Measurements from ENCODE around the gene ADIPOR2. TPM values are rescaled to one million over a fixed set of nuclear protein-coding genes. Genes with fewer than 3 reads are reported as not detected.

Gene ADIPOR2
- total and polyA plus RNA-seq, 2 donors (not counting 1 experiment from before 2014, with no cell fraction given), result 9.2 to 35.9 TPM

GRCh38 chr12:1808798-1809480 is 118.1 kb downstream of the ADIPOR2 start:
- POLR2A ChIA-PET, result no interaction called here
- Histone ChIP-seq H3K9me3 (ENCODE audit: control extremely low read depth in 1 of 3, control insufficient read depth in 2 of 3, insufficient read depth in 1 of 3, low read length in 2 of 3) (peaks cover 0 to 11% (median 0%) of the 10 kb centered on the region in 3 donors), H3K4me2 (replicated peaks; ENCODE audit: low read depth, low read length, poor library complexity, severe bottlenecking) (no peak overlapping the region), H3K27me3 (replicated peaks in 1 of 4; ENCODE audit: control extremely low read depth in 1 of 4, control insufficient read depth in 3 of 4, insufficient read depth in 4 of 4, low read length in 3 of 4) (no peaks in the 10 kb centered on the region), H3K4me1 (ENCODE audit: control insufficient read depth in 2 of 2, insufficient read depth in 2 of 2, low read length in 2 of 2) (peaks cover 0 to 8% of the 10 kb centered on the region in 2 donors), H3K79me2 (ENCODE audit: control insufficient read depth, insufficient read depth, low read length) (no peaks in the 10 kb centered on the region), H3K36me3 (replicated peaks in 1 of 2; ENCODE audit: control extremely low read depth in 1 of 2, control insufficient read depth in 1 of 2, extremely low read depth in 1 of 2, insufficient read depth in 2 of 2, low read length in 1 of 2) (no peaks in the 10 kb centered on the region), H3K9ac (ENCODE audit: low read length) (no peak overlapping the region), H4K20me1 (ENCODE audit: control insufficient read depth, insufficient read depth, low read length, poor library complexity, severe bottlenecking) (no peaks in the 10 kb centered on the region), H3K27ac (ENCODE audit: low read length in 2 of 2) (no peak overlapping the region), H3K4me3 (ENCODE audit: control extremely low read depth in 1 of 5, extremely low read depth in 1 of 5, insufficient read depth in 1 of 5, low read depth in 2 of 5, low read length in 4 of 5) (no peak overlapping the region), H2AFZ (ENCODE audit: insufficient read depth, low read depth, low read length, poor library complexity, severe bottlenecking) (no peak overlapping the region)
- DNase-seq, result no peak
- Mint-ChIP-seq H3K27ac (no peak overlapping the region), H3K4me3 (no peak overlapping the region), H3K9me3 (ENCODE audit: insufficient read depth) (peaks cover 2% of the 10 kb centered on the region), H3K27me3 (no peaks in the 10 kb centered on the region), H3K4me1 (peaks cover 10% of the 10 kb centered on the region)
- no peak for TF ChIP-seq EZH2 (IDR thresholded peaks at IDR 0.05; ENCODE audit: borderline replicate concordance, insufficient read depth, low read depth, low read length, poor library complexity, severe bottlenecking)
- no peak for TF ChIP-seq CTCF (IDR thresholded peaks at IDR 0.05)
- 89% methylated on average over 18 of the region's 22 CpGs for WGBS (ENCODE audit: insufficient coverage)
- no peak for ATAC-seq (ENCODE audit: low read depth)
- CTCF ChIA-PET, result interaction anchor here (1.8 kb wide), 1 partner anchor 17 kb away, joined by 3 read pairs; no protein-coding TSS in a partner anchor
- intact Hi-C loops (cut with micrococcal nuclease), result loop anchor here (10.0 kb wide), 1 partner anchor 1424 kb away; the partner anchor contains the start of gene KDM5A

- Histone ChIP-seq H2AFZ (ENCODE audit: insufficient read depth, low read depth, low read length, poor library complexity, severe bottlenecking) (no peak overlapping the region), H3K27me3 (replicated peaks in 1 of 4; ENCODE audit: control extremely low read depth in 1 of 4, control insufficient read depth in 3 of 4, insufficient read depth in 4 of 4, low read length in 3 of 4) (no peaks in the 10 kb centered on the region), H3K9ac (ENCODE audit: low read length) (no peak overlapping the region), H3K4me3 (ENCODE audit: control extremely low read depth in 1 of 5, extremely low read depth in 1 of 5, insufficient read depth in 1 of 5, low read depth in 2 of 5, low read length in 4 of 5) (no peak overlapping the region), H3K79me2 (ENCODE audit: control insufficient read depth, insufficient read depth, low read length) (no peaks in the 10 kb centered on the region), H3K27ac (ENCODE audit: low read length in 2 of 2) (no peak overlapping the region), H3K9me3 (ENCODE audit: control extremely low read depth in 1 of 3, control insufficient read depth in 2 of 3, insufficient read depth in 1 of 3, low read length in 2 of 3) (peaks cover 0 to 8% (median 0%) of the 10 kb centered on the region in 3 donors), H4K20me1 (ENCODE audit: control insufficient read depth, insufficient read depth, low read length, poor library complexity, severe bottlenecking) (no peaks in the 10 kb centered on the region), H3K4me1 (ENCODE audit: control insufficient read depth in 2 of 2, insufficient read depth in 2 of 2, low read length in 2 of 2) (peaks cover 0 to 3% of the 10 kb centered on the region in 2 donors), H3K36me3 (replicated peaks in 1 of 2; ENCODE audit: control extremely low read depth in 1 of 2, control insufficient read depth in 1 of 2, extremely low read depth in 1 of 2, insufficient read depth in 2 of 2, low read length in 1 of 2) (no peaks in the 10 kb centered on the region), H3K4me2 (replicated peaks; ENCODE audit: low read depth, low read length, poor library complexity, severe bottlenecking) (no peak overlapping the region)
- ChIA-PET CTCF (no interaction called here), POLR2A (no interaction called here)
- H3K4me1 Mint-ChIP-seq, result peaks cover 6% of the 10 kb centered on the region
- intact Hi-C loops (cut with micrococcal nuclease), result loop anchor here (10.0 kb wide), 1 partner anchor 1425 kb away; the partner anchor contains the start of gene KDM5A
- H3K27ac Mint-ChIP-seq, result no peak overlapping the region
- no peaks in the 10 kb centered on the region for H3K9me3 Mint-ChIP-seq (ENCODE audit: insufficient read depth)
- no peak overlapping the region for H3K4me3 Mint-ChIP-seq
- TF ChIP-seq EZH2 (IDR thresholded peaks at IDR 0.05; ENCODE audit: borderline replicate concordance, insufficient read depth, low read depth, low read length, poor library complexity, severe bottlenecking) (no peak), CTCF (IDR thresholded peaks at IDR 0.05) (no peak)
- DNase-seq, result no peak
- H3K27me3 Mint-ChIP-seq, result peaks cover 3% of the 10 kb centered on the region
- no peak for ATAC-seq (ENCODE audit: low read depth)
- WGBS (ENCODE audit: insufficient coverage), result 89% methylated on average over 7 of the region's 13 CpGs
These were observed 118.8 kb downstream of the ADIPOR2 start for GRCh38 chr12:1809591-1810190.

All from B cell (primary cell).